GM18508 (cell line): ENCODE measurements around the gene ZSCAN23.
"Not testable (repeated sequence)": the region's sequence is repeated elsewhere in the genome, so short reads cannot be mapped to it uniquely, and the experiment has no call there.

ENCODE experiments used
- ATAC-seq: cut with Tn5 transposase; IDR thresholded peaks from one replicate; pipeline ENCODE4 v1.9.1; 2021; ENCODE audit warnings: moderate number of reproducible peaks; ENCODE audit not compliant: insufficient read depth, unreplicated experiment

The ZSCAN23 gene

DNA sequence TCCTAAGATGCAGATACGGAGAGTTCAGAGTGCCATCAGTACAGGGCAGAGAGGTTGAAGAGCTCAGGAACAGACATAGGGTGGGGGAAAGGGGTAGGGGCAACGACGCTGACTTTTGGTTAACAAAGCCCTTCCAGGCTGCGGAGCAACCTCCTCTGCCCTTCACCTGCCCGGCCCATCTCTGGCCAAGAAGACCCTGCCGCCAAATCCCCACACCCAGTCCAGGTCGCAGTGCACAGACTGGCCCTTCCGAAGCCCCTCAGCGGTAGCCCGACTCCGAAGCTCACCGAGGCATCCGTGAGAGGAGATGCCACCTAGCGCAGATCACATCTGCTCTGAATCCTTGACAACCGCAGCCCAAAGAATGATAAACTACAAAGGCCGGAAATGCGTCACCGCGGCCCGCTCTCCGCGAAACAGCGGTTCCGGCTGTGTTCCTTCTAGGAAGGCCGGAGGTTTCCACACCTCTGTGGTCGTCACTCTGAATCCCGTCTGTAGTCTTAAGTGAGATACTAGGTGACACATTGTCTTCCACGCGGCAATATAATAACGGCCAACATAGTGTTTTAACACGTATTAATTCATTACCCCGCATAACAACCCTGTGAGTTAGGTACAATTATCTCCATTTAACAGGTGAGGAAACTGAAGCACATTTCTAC is at the start of gene ZSCAN23:
Gene ZSCAN23, minus strand, starts transcription at position 380 of the 662 bp plus-strand sequence. CDS start 7,225 bp downstream, outside the sequence.
- peak; percentile 90 for ATAC-seq

DNA sequence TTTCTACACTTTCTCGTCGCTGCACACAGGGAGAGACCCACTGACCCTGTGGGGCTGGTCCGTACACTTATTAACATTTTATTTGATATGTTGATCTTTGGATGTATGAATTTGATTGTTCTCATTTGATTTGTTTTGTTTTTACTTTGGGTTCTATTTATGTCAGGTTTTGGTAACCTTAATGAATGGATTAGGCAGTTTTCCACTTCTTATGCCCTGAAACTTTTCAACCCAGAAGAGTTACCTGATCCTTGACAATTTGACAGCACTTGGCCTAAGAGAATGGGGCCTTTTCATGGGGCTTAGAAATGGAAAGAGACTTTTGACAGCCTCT is 48.7 kb upstream of the ZSCAN23 start:
- no peak for ATAC-seq

DNA sequence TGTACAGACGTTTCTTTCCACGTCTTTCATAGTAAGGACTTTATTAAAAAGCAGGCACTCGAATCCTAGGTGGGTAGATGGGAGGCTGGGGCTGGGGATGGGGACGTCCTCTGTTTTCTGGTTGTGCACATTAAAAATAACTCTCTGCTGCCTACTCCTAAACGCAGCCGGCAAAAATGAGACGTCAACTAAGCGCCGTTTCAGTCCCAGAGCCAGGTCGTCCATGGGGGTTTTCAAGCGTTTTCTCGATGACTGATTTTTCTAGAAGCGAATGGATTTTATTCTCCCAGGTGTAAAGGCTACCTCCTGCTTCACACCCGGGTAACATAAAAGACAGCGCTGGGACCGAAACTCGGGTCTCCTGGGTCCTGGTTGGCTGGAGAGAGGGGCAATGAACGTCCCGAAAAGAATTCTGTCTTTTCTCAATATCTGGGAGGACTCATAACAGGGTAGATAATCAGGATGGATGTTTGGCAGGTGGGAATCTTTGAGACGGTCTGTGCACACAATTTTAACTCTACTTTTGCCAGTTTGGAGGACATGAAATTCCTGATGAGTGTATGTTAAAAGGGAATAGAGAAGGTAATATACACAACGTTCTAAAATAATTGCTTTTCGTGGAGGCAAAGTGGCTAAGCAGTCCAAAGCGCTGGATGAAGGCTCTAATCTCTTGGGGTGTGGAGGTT is 47.1 kb upstream of the ZSCAN23 start:
- ATAC-seq, result no peak

DNA sequence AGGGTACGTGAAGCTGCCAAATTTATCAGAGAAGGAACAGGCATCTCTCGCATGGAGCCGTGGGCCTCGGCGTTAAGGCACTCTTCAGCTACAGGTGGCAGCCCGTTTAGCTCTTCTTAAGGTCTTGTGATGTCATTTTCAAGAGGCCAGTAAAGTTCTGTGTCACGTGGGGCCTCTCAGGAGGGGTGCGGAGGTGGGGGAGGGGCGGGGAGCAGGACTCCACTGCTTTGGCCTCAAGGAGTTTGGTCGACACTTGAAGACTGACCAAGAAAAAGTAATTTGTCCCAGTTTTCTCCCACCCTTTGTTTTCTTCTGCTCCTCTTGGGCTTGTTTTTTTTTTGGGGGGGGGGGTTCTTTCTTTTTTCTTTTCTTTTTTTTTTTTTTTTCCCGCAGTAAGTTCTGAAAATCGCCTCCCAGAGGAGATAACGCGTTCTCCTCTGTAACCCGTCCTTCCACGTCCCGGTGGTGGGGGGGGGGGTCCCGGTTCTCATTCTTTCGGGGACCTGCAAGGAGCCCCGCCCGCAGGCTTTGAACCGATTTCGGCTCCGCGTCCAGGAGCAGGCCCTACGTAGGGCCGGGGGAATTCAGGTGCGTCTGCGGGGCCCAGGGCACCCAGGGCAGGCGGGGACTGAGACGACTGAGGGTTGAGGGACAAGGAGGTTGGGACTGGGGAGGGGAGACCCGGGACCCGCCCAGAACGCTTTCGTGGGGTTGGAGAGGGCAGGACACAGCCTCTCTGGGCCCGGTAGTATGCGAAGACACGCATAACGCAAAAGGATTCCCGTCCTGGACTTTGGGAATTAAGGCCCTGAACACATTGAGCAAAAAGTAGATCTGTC is 46.3 kb upstream of the ZSCAN23 start:
- no peak for ATAC-seq

DNA sequence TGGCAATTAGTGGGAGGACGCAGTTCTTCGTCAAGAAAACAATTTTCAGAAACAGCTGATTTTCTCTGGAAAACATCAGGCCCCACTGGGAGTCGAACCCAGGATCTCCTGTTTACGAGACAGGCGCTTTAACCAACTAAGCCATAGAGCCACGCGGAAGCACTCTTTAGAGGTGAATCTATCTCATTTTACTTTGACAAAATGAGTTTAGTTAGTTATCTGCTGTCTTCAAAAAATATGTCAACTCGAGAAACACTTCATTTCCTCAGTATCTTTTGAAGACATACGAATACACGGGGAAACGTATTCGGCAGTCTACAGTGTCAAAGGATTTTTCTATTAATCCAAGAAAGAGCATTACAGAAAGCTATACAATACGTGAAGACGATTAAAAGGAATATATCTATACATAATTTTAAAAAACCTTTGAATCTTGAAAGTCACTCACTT is 45.6 kb upstream of the ZSCAN23 start:
- ATAC-seq, result no peak

DNA sequence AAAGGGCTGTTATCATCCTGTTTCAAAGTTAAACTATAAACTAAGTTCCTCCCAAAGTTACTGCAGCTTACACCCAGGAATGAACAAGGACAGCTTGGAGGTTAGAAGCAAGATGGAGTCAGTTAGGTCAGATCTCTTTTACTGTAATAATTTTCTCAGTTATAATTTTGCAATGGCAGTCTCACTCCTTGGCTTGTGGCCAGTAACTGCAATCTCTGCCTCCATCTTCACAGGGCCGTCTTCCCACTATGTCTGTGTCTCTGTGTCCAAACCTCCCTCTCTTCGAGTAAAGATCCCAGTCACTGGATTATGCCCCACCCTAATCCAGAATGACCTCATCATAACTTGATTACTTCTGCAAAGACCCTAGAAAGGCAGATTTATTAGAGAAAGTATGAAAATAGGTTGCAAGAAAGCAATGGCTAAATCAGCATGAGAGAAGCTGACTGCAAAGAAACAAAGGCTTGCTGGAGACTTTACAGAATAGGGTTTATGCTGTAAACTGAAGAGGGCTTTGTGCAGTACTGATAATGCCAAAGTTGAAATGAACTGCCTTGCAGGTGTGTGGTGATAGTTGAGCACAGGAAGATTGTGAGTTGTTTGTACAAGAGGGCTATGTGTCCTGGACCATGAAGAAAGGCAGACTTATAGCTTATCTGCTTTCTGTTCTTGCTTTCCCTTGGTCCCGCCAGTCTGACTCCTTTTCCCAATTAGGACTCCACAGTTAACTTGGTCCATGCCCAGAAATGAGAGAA is 43.9 kb upstream of the ZSCAN23 start:
- no peak for ATAC-seq

DNA sequence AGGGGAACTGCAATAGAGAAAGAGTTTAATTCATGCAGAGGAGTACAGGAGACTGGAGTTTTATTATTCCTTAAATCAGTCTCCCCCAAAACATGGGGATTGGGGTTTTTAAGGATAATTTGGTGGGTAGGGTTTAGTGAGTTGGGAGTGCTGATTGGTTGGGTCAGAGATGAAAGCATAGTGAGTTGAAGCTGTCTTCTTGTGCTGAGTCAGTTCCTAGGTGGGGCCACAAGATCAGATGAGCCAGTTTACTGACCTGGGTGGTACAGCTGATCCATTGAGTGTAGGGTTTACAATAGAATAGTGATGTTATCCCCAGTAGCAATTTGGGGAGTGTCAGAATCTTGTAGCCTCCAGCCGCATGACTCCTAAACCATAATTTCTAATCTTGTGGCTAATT is 43.2 kb upstream of the ZSCAN23 start:
- no peak for ATAC-seq

DNA sequence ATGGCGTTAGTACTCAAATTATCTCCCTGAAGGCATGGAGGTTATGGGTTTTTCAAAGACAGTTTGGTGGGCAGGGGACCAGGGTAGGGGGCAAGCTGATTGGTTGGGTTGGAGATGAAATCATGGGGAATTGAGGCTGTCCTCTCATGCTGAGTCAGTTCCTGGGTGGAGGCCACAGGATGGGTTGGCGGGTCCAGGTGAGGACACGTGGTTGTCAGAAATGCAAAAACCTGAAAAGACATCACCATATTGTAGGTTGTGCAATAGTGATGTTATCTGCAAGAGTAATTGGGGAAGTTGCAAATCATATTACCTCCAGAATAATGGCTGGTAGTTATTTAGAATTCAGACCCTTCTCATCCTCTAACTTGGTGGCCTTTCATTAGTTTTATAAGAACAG is 42.2 kb upstream of the ZSCAN23 start:
- ATAC-seq, result no peak

DNA sequence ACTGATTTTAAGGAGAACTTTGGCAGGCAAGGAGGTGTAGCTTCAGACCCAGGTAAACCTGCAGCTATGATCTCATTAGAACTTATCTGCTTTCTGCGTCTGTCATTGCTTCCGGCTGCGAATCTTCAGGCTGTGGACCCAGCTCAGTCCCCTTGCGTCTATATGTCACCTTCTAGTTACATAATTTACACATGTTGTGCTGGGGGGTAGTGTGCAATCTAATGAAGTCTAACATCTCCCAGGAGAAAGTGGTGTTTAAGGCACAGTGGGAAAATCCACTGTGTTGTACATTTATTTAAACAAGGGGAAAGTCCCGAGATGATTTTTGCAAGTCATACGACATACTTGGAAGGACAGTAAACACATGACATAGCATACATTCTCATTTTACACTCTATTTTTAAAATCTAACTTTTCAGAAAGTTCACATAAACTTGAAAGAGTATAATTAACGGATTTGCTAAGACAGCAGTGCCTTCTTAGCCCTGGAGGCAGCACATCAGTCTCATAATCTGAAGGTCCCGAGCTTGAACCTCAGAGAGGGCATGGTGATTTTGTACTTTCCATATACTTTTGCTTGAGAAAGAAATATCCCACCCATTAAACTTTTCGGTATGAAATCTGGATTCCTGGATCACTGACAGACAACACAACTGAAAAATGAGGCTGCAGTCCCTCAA is 37.1 kb upstream of the ZSCAN23 start:
- no peak for ATAC-seq

DNA sequence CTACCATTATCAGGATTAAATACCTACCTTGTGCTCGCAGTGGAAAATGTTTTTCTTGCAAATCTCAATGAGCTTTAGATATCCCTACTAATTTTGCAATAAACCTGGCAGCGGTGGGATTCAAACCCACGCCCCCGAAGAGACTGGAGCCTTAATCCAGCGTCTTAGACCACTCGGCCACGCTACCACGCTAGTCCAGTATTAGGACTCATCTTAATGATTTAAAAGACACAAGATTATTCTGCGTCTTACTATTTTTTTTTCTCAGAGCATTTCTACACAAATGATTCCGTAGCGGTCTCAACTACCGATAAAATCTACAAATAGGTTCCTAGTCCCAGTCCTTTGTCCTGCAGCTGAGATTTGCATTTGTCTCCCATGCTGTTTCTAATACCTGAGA is 35.2 kb upstream of the ZSCAN23 start:
- ATAC-seq, result no peak

DNA sequence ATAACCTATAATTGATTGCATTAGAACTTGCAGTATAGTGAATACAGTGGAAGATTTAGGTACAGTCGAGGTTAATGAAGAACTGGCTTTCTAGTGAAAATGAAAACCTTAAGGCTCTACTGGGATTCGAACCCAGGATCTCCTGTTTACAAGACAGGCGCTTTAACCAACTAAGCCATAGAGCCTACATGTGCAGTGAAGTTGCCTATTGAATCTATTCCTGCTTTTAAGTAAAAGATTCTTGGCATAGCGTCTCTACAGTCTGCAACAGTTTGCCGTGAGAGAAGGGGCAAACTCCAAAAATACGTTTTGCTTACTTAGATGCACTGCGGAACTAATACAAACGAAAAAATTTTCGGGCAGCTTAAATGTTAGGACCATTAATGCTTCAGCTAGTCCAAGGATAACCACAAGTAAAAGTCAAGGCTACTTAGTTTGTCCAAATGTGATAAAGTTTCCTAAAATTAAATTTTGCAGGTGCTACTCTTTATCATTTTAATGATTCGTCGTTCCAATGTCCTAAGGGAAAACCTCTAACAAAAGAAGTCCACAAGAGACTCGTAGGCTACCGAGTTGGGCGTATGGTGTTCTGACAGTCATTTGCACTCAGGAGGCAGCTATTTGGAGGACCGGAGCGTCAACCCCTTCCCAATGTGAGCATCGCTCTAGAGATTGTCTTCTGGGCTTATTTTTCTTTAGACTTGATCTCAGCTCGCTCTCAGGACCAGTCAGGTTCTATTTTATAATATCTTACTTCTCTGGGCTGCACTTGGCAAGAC is 31.3 kb upstream of the ZSCAN23 start:
- no peak for ATAC-seq

DNA sequence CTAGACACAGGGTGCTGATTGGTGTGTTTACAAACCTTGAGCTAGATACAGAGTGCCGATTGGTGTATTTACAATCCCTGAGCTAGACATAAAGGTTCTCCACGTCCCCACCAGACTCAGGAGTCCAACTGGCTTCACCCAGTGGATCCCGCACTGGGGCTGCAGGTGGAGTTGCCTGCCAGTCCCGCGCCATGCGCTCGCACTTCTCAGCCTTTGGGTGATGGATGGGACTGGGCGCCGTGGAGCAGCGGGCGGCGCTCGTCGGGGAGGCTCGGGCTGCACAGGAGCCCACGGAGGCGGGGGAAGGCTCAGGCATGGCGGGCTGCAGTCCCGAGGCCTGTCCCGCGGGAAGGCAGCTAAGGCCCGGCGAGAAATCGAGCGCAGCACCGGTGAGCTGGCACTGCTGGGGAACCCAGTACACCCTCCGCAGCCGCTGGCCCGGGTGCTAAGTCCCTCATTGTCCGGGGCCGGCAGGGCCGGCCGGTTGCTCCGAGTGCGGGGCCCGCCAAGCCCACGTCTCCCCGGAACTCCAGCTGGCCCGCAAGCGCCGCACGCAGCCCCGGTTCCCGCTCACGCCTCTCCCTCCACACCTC is 26.0 kb upstream of the ZSCAN23 start:
- ATAC-seq, result not testable (repeated sequence)

DNA sequence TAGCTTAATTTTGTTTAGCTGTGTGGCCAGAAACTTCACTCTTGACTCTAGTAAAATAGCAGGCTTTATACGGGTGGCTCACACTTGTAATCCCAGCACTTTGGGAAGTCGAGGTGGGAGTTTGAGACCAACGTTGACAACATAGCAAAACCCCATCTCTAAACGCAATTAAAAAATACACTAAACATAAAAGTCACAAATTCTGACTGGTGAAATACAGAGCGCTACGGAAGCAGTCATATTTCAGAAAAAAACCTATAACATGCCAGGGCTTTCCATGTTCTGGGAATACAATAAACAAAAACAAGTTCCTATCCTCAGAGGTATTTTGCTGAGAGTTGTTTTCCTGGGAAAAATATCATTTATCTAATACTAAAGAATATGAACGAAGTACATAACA is 24.8 kb upstream of the ZSCAN23 start:
- no peak for ATAC-seq

DNA sequence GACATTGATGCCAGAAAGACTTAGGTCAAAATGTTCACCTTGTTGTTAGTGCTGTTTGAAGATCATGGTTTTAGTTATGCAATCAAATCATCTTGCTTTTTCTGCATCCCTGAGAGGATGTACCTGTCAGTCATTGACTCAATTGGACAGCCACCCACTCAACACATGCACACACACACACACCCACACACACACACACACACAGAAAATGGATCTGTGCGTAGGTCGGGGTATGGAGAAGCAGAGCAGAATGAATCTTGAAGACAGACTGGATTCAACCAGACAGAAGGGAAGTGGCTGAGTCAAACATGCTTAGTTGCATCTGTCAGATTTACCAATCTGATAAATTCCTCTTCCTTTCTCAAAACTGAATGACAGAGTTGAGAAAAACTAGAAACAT is 19.1 kb upstream of the ZSCAN23 start:
- ATAC-seq, result no peak

DNA sequence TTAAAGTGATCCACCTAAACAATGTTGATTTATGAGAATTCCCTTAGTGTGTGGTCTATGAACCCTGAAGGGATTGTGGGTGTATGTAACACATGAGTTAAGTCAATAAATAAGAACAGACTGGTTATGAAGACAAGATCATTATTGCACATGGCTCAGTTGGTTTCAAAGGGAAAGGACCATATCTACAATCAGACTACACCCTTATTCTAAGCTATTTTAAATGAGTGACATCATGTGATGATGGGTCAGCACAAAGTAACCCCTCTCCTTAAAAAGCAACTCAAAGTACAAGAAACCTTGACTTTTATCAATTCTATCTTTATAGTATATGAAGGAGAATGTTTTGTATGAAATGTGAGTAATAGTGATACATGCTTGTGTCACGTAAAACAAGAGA is 15.3 kb upstream of the ZSCAN23 start:
- ATAC-seq, result no peak

DNA sequence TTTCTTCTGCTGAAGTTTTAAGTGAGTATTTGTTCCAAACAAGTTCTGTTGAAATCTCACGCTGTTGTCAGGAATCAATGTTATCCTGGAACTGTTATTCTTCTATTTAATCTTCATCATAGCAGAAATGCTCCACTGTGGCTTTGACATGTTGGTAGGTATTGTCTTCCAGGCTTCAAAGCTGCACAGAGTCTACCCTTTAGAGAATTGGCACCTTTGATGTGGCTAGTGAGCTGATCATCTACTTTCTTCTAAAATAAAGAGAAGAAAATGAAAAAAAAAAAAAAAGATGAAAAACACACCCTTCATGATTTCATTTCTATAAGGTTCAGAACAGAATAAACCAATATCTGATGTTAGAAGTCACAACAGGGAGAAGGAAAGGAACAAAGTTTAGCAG is 5.8 kb upstream of the ZSCAN23 start:
- no peak for ATAC-seq

DNA sequence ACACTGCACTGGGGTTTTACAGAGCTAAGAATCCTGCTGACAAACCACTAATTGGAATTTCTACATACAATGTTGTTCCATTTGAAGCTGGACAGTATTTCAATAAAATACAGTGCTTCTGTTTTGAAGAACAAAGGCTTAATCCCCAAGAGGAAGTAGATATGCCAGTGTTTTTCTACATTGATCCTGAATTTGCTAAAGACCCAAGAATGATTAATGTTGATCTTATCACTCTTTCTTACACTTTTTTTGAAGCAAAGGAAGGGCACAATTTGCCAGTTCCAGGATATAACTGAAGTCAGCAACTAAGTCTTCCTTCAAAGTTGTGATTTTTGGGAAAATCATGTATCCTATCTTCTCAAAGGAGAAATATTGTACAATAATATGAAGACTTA is 4.2 kb upstream of the ZSCAN23 start:
- ATAC-seq, result not testable (repeated sequence)

DNA sequence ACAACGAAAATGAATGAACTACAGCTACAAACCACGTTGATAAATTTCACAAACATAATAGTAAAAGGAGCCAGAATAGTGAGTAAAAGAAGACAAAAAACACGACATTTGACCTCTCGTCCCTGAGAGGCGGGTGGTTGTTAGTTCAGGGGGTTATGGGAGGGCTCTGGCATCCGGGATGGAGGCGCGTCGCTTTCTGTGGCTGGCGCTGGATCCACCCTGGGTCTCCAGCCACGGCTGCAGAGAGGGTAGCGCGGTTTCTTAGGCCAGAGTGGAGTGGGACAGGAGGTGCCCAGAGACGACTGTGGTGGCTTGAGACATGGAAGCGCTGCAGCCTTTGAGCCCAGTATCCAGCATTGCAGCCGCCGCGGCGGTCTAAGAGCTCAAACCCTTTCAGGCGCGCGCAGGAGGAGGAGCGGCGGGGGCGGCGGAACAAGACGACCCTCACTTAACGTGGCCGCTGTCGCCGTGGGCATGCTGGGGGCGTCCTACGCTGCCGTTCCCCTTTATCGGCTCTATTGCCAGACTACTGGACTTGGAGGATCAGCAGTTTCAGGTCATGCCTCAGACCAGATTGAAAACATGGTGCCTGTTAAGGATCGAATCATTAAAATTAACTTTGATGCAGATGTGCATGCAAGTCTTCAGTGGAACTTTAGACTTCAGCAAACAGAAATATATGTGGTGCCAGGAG is 3.7 kb upstream of the ZSCAN23 start:
- no peak for ATAC-seq
